ENCODE data around the gene PEX16.

PEX16 gene

DNA sequence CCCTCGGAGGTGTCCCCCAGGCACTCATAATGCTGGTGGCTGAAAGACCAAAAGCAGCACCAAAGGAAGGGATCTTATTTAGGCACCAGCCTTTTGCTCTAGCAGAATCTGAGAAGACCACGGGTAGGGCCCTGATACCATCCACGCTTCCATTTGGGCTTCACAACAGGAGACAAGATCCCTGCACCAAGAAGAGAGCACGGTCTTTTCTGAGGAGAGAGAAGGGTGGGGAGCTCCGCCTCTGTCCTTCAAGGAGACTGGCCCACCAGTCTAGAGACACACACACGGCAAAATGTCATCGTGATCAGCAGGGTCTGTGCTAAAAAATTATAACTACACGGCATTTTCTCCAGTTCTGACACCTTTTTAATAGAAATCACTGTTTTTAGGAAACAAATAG is 14.5 kb upstream of the PEX16 start:
- Histone ChIP-seq H3K27me3 (ENCODE audit: control insufficient read depth, insufficient read depth, low read length) (no peaks in the 10 kb centered on the region), H3K79me2 (no peaks in the 10 kb centered on the region), H2AFZ (no peak overlapping the region), H3K27ac (no peak overlapping the region), H3K9me3 (ENCODE audit: control insufficient read depth, low read length) (no peaks in the 10 kb centered on the region), H3K4me1 (peaks cover 6% of the 10 kb centered on the region), H3K9ac (no peak overlapping the region), H3K4me2 (ENCODE audit: low read length) (no peak overlapping the region), H3K36me3 (ENCODE audit: control insufficient read depth, insufficient read depth, low read length) (no peaks in the 10 kb centered on the region), H3K4me3 (ENCODE audit: low read depth, low read length) (no peak overlapping the region)
- TF ChIP-seq, protein P1, sequence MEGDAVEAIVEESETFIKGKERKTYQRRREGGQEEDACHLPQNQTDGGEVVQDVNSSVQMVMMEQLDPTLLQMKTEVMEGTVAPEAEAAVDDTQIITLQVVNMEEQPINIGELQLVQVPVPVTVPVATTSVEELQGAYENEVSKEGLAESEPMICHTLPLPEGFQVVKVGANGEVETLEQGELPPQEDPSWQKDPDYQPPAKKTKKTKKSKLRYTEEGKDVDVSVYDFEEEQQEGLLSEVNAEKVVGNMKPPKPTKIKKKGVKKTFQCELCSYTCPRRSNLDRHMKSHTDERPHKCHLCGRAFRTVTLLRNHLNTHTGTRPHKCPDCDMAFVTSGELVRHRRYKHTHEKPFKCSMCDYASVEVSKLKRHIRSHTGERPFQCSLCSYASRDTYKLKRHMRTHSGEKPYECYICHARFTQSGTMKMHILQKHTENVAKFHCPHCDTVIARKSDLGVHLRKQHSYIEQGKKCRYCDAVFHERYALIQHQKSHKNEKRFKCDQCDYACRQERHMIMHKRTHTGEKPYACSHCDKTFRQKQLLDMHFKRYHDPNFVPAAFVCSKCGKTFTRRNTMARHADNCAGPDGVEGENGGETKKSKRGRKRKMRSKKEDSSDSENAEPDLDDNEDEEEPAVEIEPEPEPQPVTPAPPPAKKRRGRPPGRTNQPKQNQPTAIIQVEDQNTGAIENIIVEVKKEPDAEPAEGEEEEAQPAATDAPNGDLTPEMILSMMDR (IDR thresholded peaks at IDR 0.05), result no peak

DNA sequence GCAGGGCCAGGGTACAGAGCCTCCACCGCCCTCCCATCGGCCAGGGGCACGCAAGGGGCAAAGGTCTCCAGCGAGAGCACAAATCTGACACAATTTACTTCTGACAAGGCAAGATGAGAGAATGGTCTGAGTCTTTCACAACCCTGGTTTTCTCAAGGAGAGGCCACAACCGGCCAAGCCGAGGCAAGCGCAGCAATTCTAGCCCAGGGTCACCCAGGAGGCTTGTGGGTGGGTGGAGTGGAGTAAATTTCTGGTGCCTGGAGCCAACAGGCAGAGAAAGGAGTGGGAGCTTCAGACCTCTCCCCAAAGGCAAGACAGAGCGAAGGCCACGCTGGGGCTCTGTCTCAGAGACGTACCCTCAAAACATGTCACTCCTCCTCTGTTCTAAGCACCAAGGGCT is 14.1 kb upstream of the PEX16 start:
- H3K9me3 ChIP-seq (ENCODE audit: control insufficient read depth, low read length), result no peaks in the 10 kb centered on the region
- no peaks in the 10 kb centered on the region for H3K27me3 ChIP-seq (ENCODE audit: control insufficient read depth, insufficient read depth, low read length)
- H3K4me2 ChIP-seq (ENCODE audit: low read length), result no peak overlapping the region
- H3K4me1 ChIP-seq, result peaks cover 6% of the 10 kb centered on the region
- H2AFZ ChIP-seq, result no peak overlapping the region
- no peaks in the 10 kb centered on the region for H3K79me2 ChIP-seq
- no peak overlapping the region for H3K9ac ChIP-seq
- H3K27ac ChIP-seq, result no peak overlapping the region
- no peak overlapping the region for H3K4me3 ChIP-seq (ENCODE audit: low read depth, low read length)
- TF ChIP-seq, protein P1 (IDR thresholded peaks at IDR 0.05), result no peak
- no peaks in the 10 kb centered on the region for H3K36me3 ChIP-seq (ENCODE audit: control insufficient read depth, insufficient read depth, low read length)

DNA sequence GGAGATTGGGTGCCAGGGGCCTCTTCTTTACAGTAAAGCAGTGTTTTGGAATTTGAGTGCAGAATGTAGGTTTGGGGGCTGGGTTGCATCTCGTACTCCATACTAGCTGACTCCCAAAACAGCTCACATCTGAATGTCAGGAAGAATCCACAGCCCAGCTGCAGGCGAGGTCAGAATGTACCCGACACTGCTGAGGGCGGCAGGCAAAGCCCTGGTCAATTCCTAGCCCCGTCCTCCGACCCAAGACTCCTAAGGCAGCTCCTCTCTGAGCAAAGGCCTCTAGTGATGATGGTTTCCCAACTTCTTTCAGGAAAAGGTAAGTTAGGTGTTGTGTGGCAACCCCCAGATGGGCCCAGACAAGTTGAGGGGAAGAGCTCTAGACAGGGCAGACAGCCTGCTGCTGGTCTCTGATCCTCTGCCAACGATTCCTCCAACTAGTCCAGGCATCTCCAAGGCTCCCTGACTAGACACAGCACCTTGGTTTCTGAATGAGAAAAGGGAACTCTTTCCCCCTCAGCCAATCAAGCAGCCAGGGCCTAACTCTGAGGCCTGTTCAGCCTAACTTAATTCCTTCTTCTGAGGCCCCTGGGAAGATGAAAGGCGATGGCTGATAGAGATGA is 13.4 kb upstream of the PEX16 start:
- Histone ChIP-seq H3K79me2 (no peaks in the 10 kb centered on the region), H3K27me3 (ENCODE audit: control insufficient read depth, insufficient read depth, low read length) (no peaks in the 10 kb centered on the region), H3K9me3 (ENCODE audit: control insufficient read depth, low read length) (no peaks in the 10 kb centered on the region), H3K27ac (no peak overlapping the region), H3K4me1 (peaks cover 6% of the 10 kb centered on the region), H2AFZ (no peak overlapping the region), H3K4me3 (ENCODE audit: low read depth, low read length) (no peak overlapping the region), H3K4me2 (ENCODE audit: low read length) (no peak overlapping the region), H3K9ac (no peak overlapping the region), H3K36me3 (ENCODE audit: control insufficient read depth, insufficient read depth, low read length) (no peaks in the 10 kb centered on the region)
- TF ChIP-seq, protein P1 (IDR thresholded peaks at IDR 0.05), result no peak

DNA sequence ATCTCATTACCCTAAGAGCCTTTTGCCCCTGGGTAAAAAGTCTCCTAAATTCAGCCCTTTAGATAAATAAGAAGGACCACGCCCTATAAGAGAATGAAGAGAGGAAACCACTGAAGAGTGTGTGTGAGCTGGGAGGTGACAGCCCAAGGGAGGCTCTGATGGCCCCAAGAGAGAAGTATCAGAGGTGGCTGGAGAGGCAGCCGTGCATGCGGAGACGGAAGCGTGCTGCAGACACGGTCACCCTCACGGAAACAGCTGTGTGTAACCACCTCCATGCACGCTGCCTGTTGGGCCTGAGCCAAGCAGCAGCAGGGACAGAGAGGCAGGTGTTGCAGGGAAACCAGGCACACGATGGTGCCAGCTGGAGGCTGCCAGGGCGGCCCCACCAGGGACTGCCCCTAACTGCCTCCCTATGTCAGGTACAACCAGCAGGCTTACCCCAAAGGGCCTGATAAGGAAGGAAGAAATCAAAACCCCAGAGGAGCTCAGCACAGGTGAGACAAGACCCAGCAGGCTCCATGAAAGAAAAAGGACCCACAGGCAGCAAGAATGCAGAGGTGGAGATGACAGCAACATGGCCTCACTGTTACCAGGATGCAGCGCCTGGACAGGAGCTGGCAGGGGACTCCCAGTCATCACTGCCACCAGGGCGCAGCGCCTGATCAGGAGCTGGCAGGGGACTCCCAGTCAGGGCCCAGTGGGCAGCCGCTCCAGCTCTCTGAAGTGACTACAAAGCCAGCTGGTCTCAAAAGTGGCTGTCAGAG is 12.5 kb upstream of the PEX16 start:
- Histone ChIP-seq H3K4me2 (ENCODE audit: low read length) (no peak overlapping the region), H3K4me3 (ENCODE audit: low read depth, low read length) (no peak overlapping the region), H3K9ac (no peak overlapping the region), H3K9me3 (ENCODE audit: control insufficient read depth, low read length) (no peaks in the 10 kb centered on the region), H3K4me1 (peaks cover 6% of the 10 kb centered on the region), H3K27me3 (ENCODE audit: control insufficient read depth, insufficient read depth, low read length) (no peaks in the 10 kb centered on the region), H3K79me2 (no peaks in the 10 kb centered on the region), H3K27ac (no peak overlapping the region), H3K36me3 (ENCODE audit: control insufficient read depth, insufficient read depth, low read length) (no peaks in the 10 kb centered on the region), H2AFZ (no peak overlapping the region)
- TF ChIP-seq, protein P1 (IDR thresholded peaks at IDR 0.05), result no peak

All from parathyroid adenoma (tissue), 2 donors.